K562 (cell line): ENCODE results near the gene ARHGEF3. TPM values are rescaled to one million over a fixed set of nuclear protein-coding genes. Genes with fewer than 3 reads are reported as not detected.

ENCODE experiments used
- ATAC-seq: fragments of 200-7000 bp; cut with Tn5 transposase; 3 replicates; pipeline ENCODE4 v1.9.1; 2020; ENCODE audit warnings: moderate library complexity
- BruUV-seq: library from RNA; stranded (reverse); fragments of 400-500 nt; replicated peaks from 2 replicates; lab custom pipeline; 2021; lab: Mats Ljungman, UMichigan
- CTCF ChIA-PET: fragments of 300-600 bp; formaldehyde crosslinking; extraction: SDS; loops from one replicate; lab custom pipeline; 2021; ENCODE audit warnings: low intra/inter-chr PET ratio; lab: Yijun Ruan, JAX
- POLR2A ChIA-PET: fragments of 300-600, 350-650 bp; sonication (Branson Sonifier 250); formaldehyde crosslinking; extraction: SDS; loops from one replicate; lab custom pipeline; 2021; ENCODE audit warnings: antibody characterized with exemption, inconsistent platforms; lab: Yijun Ruan, JAX
- DNase-seq, 4 experiments: peaks; one replicate each; pipeline versions ENCODE4 v3.0.0 to v3.0.0-alpha.2; 2011 to 2018; ENCODE audit warnings: low spot score in 3 of 4, mixed read lengths in 3 of 4; ENCODE audit errors: extremely low read depth in 1 of 4
- FAIRE-seq: peaks from 2 replicates; lab custom pipeline; 2011; peaks lifted over from hg19 to GRCh38; lab: Jason Lieb, UNC
- H2AFZ ChIP-seq: 2 replicates; pipeline ENCODE4 v1.6.0; 2011; ENCODE audit warnings: low read depth, low read length, control low read depth, inconsistent platforms
- H3K27ac ChIP-seq: fragments of 200-600 bp; 3 replicates; pipeline ENCODE4 v1.8.0; 2011; ENCODE audit warnings: low read depth, mild to moderate bottlenecking, control low read depth, inconsistent platforms, low read length, moderate library complexity, mixed read lengths; ENCODE audit errors: extremely low read depth
- H3K27me3 ChIP-seq, 2 experiments: fragments of 300-600 bp in 1 of 2; 2 replicates in 1 of 2; 3 replicates in 1 of 2; pipeline versions ENCODE4 v1.6.0 to v1.8.0; 2011; ENCODE audit warnings: inconsistent platforms in 2 of 2, low read length in 2 of 2, mild to moderate bottlenecking in 1 of 2, mixed read lengths in 1 of 2, moderate library complexity in 1 of 2; ENCODE audit not compliant: control insufficient read depth in 2 of 2, insufficient read depth in 2 of 2
- H3K36me3 ChIP-seq: fragments of 300-600 bp; 3 replicates; pipeline ENCODE4 v1.8.0; 2011; ENCODE audit warnings: mild to moderate bottlenecking, low read length, inconsistent platforms; ENCODE audit not compliant: control insufficient read depth, insufficient read depth
- H3K4me1 ChIP-seq, 2 experiments: fragments of 200-600 bp in 1 of 2; replicated peaks in 1 of 2; 2 replicates in 1 of 2; 3 replicates in 1 of 2; pipeline versions ENCODE4 v1.5.1 to v1.8.0; 2011; ENCODE audit warnings: inconsistent platforms in 2 of 2, low read length in 2 of 2, mild to moderate bottlenecking in 1 of 2, mixed read lengths in 1 of 2, moderate library complexity in 1 of 2; ENCODE audit not compliant: control insufficient read depth in 2 of 2, insufficient read depth in 2 of 2
- H3K4me2 ChIP-seq: 2 replicates; pipeline ENCODE4 v1.6.1; 2011; ENCODE audit warnings: low read length, control low read depth, inconsistent platforms, mixed read lengths; ENCODE audit not compliant: insufficient read depth
- H3K4me3 ChIP-seq: fragments of 200-600 bp; sonication (generic), shearing (Covaris generic); 2 replicates; pipeline ENCODE4 v1.5.1; 2016; ENCODE audit warnings: control low read depth, inconsistent platforms
- H3K79me2 ChIP-seq: fragments of 200-600 bp; 3 replicates; pipeline ENCODE4 v1.8.0; 2011; ENCODE audit warnings: low read length, inconsistent platforms; ENCODE audit not compliant: control insufficient read depth, insufficient read depth
- H3K9ac ChIP-seq, 2 experiments: 2 replicates each; pipeline versions ENCODE4 v1.6.0 to v1.6.1; 2011; ENCODE audit warnings: low read depth in 2 of 2, low read length in 2 of 2, control low read depth in 1 of 2, inconsistent platforms in 1 of 2, mild to moderate bottlenecking in 1 of 2, mixed read lengths in 1 of 2; ENCODE audit not compliant: insufficient read depth in 1 of 2
- H3K9me1 ChIP-seq: one replicate; pipeline ENCODE4 v1.6.0; 2011; ENCODE audit warnings: inconsistent platforms, mild to moderate bottlenecking, low read length, moderate library complexity; ENCODE audit not compliant: control insufficient read depth, insufficient read depth
- H3K9me3 ChIP-seq: replicated peaks from 2 replicates; pipeline ENCODE4 v1.5.1; 2011; ENCODE audit warnings: low read depth, low read length, inconsistent platforms; ENCODE audit not compliant: control insufficient read depth, insufficient read depth
- H4K20me1 ChIP-seq: replicated peaks from 2 replicates; pipeline ENCODE4 v1.6.1; 2011; ENCODE audit warnings: low read length, inconsistent platforms, mixed read lengths; ENCODE audit not compliant: control insufficient read depth, insufficient read depth
- CAMTA2 ChIP-seq: fragments of 250-450 bp; sonication (Bioruptor Pico); conservative IDR thresholded peaks from 2 replicates; pipeline ENCODE4 v1.5.1; 2022
- ESRRA ChIP-seq: fragments of 450-650 bp; IDR thresholded peaks from 2 replicates; pipeline ENCODE4 v1.6.1; 2014; ENCODE audit warnings: low read depth, mild to moderate bottlenecking, moderate library complexity, borderline replicate concordance
- HNRNPK ChIP-seq: fragments of 200-400 bp; formaldehyde crosslinking; IDR thresholded peaks from one replicate; pipeline ENCODE4 v1.6.1; 2018; ENCODE audit warnings: mild to moderate bottlenecking, low read depth, low read length; ENCODE audit not compliant: poor library complexity, severe bottlenecking
- MCM3 ChIP-seq: fragments of 450-650 bp; IDR thresholded peaks from 2 replicates; pipeline ENCODE4 v1.6.1; 2016
- PBX2 ChIP-seq, 2 experiments: IDR thresholded peaks in 1 of 2; conservative IDR thresholded peaks in 1 of 2; 2 replicates each; pipeline ENCODE4 v1.6.1; 2016; ENCODE audit warnings: low read depth in 2 of 2, mild to moderate bottlenecking in 1 of 2, missing compliant biosample characterization in 1 of 2, missing genetic modification characterization in 1 of 2, moderate library complexity in 1 of 2
- POLR3G ChIP-seq: IDR thresholded peaks from 2 replicates; pipeline ENCODE4 v1.6.1; 2011; ENCODE audit not compliant: insufficient read length, insufficient replicate concordance; ENCODE audit errors: extremely low read depth
- SMARCC2 ChIP-seq: fragments of 450-650 bp; IDR thresholded peaks from 2 replicates; pipeline ENCODE4 v1.6.1; 2017; ENCODE audit warnings: antibody characterized with exemption, moderate library complexity, mild to moderate bottlenecking, low read depth
- SMC3 ChIP-seq: conservative IDR thresholded peaks from 2 replicates; pipeline ENCODE4 v1.6.1; 2011; ENCODE audit warnings: low read depth, low read length, improper control_type of control experiment; ENCODE audit not compliant: insufficient read depth
- TCF7L2 ChIP-seq: fragments of 150-350 bp; IDR thresholded peaks from 2 replicates; pipeline ENCODE4 v1.6.1; 2016; ENCODE audit warnings: low read depth, mild to moderate bottlenecking, low read length, moderate library complexity
- TRIM25 ChIP-seq: fragments of 450-650 bp; IDR thresholded peaks from 2 replicates; pipeline ENCODE4 v1.7.0; 2016; ENCODE audit warnings: borderline replicate concordance
- ZNF197 ChIP-seq: fragments of 200-800 bp; sonication (Bioruptor generic); IDR thresholded peaks from 2 replicates; pipeline ENCODE4 v1.6.1; 2016; ENCODE audit warnings: low read depth, missing genetic modification characterization, missing compliant biosample characterization
- ZNF277 ChIP-seq: fragments of 250-450 bp; sonication (Bioruptor Pico); IDR thresholded peaks from 2 replicates; pipeline ENCODE4 v1.8.0; 2022; ENCODE audit warnings: inconsistent platforms, mild to moderate bottlenecking, moderate library complexity, borderline replicate concordance
- ZNF324 ChIP-seq: fragments of 250-450 bp; sonication (Bioruptor Pico); IDR thresholded peaks from 2 replicates; pipeline ENCODE4 v1.4.0; 2020; ENCODE audit warnings: mild to moderate bottlenecking
- WGBS: fragments of 100-300 bp; shearing (Covaris generic); methylation state at CpG from one replicate; pipeline ENCODE4 v1.1.6; 2016; ENCODE audit warnings: low coverage, mixed read lengths; ENCODE audit not compliant: insufficient coverage; ENCODE audit errors: missing lambda C conversion rate; 5-methylcytosine and 5-hydroxymethylcytosine counted together
- in situ Hi-C: fragments of 300-500 bp; cut with MboI; formaldehyde crosslinking; loops from 4 replicates; pipeline ENCODE4 v1.15.0; 2018; ENCODE audit warnings: inconsistent platforms, mixed read lengths
- intact Hi-C: fragments of 100-400 bp; cut with micrococcal nuclease; formaldehyde crosslinking; loops from 2 replicates; pipeline ENCODE4 v1.14.2; 2022
- polyA plus RNA-seq, 8 experiments: library from polyadenylated mRNA; depleted of rRNA in 4 of 8; stranded (reverse) in 5 of 8; unstranded in 3 of 8; fragments of >200 nt; fragmentation: Nextera tagmentation in 2 of 8; fragmentation: Illumina TruSeq in 1 of 8; extraction: Ambion mirVana in 2 of 8; extraction: Trizol in 1 of 8; gene quantifications; 2 replicates each; pipeline versions ENCODE4 v1.2.1 to v1.2.3, GENCODE V29; 2011 to 2014; ENCODE audit warnings: inconsistent platforms in 1 of 8, missing spikeins in 1 of 8
- total RNA-seq, 7 experiments: library from RNA; depleted of rRNA in 6 of 7; stranded (reverse); fragments of >200 nt in 6 of 7; fragmentation: Illumina TruSeq in 2 of 7; extraction: Trizol in 2 of 7; gene quantifications; 2 replicates each; pipeline versions ENCODE4 v1.2.1 to v1.2.3, GENCODE V29; 2011 to 2021; ENCODE audit warnings: low replicate concordance in 1 of 7

ARHGEF3 gene
- total and polyA plus RNA-seq, 9 of the 15 experiments (the other 6 are each of a cell fraction or from before 2014, with no cell fraction given), result 0.77 to 2.7 (median 1.4) TPM

- H3K9me1 ChIP-seq, result no peaks in the 10 kb centered on the region
- no peaks in the 10 kb centered on the region for H4K20me1 ChIP-seq
- H3K4me1 ChIP-seq, result no peaks in the 10 kb centered on the region
- in situ Hi-C loops, result loop anchor here (10.0 kb wide), 1 partner anchor 70 kb away; no protein-coding TSS in a partner anchor
- H3K79me2 ChIP-seq, result no peaks in the 10 kb centered on the region
- H3K4me2 ChIP-seq, result no peak overlapping the region
- ChIA-PET POLR2A (interaction anchor here (1.6 kb wide), 1 partner anchor 9 kb away, joined by 4 read pairs; no protein-coding TSS in a partner anchor), CTCF (no interaction called here)
- intact Hi-C loops, result no loop called here
- H3K36me3 ChIP-seq, result no peaks in the 10 kb centered on the region
- 0% methylated on average over 4 of the region's 5 CpGs for whole genome bisulfite sequencing
- ATAC-seq, result no peak
- DNase-seq, result no peak
- peaks cover 2 to 13% of the 10 kb centered on the region in 2 experiments; a peak in 4 of 5 replicates for H3K27me3 ChIP-seq
- H3K27ac ChIP-seq, result no peak overlapping the region
- no peaks in the 10 kb centered on the region for H3K9me3 ChIP-seq
- no peak overlapping the region for H3K4me3 ChIP-seq
- FAIRE-seq, result no peak
- TF ChIP-seq ZNF324, result no peak
- no peak for TF ChIP-seq PBX2 (CRISPR knock-in tag; IDR thresholded peaks at IDR 0.05; ENCODE audit: low read depth)
- TF ChIP-seq PBX2 (tag; conservative IDR thresholded peaks at IDR 0.05; ENCODE audit: low read depth), result no peak
- no peak for TF ChIP-seq ZNF277 (CRISPR knock-in tag)
- TF ChIP-seq MCM3, result no peak
- no peak for TF ChIP-seq HNRNPK
- no peak for TF ChIP-seq ZNF197 (CRISPR knock-in tag)
- no peak for TF ChIP-seq TCF7L2
- no peak for TF ChIP-seq TRIM25
- TF ChIP-seq SMC3, result no peak
- TF ChIP-seq SMARCC2, result no peak
- TF ChIP-seq POLR3G, result no peak
- no peak for TF ChIP-seq ESRRA
- no peak for TF ChIP-seq CAMTA2
- no peak overlapping the region for H3K9ac ChIP-seq
- no TSS peak for BruUV-seq
- no peak overlapping the region for H2AFZ ChIP-seq
Observed at GRCh38 chr3:56784448-56785001, 17.2 kb downstream of the ARHGEF3 start.
